HG03097 (cell line): ENCODE data around the gene NCKAP1.
"Not testable (repeated sequence)": the region's sequence is repeated elsewhere in the genome, so short reads cannot be mapped to it uniquely, and the experiment has no call there.

Experiments
- ATAC-seq: cut with Tn5 transposase; IDR thresholded peaks from one replicate; pipeline ENCODE4 v1.9.1; 2021; ENCODE audit not compliant: unreplicated experiment, low FRiP score

The NCKAP1 gene

GRCh38 chr2:182915369-182916326 lies 122.6 kb downstream of the NCKAP1 start:
- ATAC-seq = no peak

DNA sequence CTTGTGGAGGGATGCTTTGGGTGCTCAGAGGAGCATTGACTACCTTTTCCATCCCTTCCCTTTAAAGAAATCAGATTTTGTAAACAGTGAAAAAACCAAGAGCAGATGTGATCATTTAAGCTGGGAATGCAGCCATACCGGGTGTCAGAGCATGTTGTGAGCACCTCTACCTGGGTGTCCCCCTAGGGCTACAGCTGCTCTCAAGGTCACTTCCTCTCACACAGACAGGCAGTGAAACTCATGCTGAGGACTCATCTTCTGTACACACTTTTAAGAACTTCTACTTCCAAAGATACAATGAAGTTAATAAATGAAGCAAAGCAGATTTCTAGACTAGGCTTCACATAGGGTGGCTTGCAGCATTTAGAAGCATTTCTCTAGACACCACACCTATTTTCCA lies 123.4 kb downstream of the NCKAP1 start:
- ATAC-seq = no peak

- no peak for ATAC-seq
Observed at GRCh38 chr2:182913064-182913463, 125.2 kb downstream of the NCKAP1 start.

GRCh38 chr2:182912518-182912915 lies 125.7 kb downstream of the NCKAP1 start:
- ATAC-seq = no peak

DNA sequence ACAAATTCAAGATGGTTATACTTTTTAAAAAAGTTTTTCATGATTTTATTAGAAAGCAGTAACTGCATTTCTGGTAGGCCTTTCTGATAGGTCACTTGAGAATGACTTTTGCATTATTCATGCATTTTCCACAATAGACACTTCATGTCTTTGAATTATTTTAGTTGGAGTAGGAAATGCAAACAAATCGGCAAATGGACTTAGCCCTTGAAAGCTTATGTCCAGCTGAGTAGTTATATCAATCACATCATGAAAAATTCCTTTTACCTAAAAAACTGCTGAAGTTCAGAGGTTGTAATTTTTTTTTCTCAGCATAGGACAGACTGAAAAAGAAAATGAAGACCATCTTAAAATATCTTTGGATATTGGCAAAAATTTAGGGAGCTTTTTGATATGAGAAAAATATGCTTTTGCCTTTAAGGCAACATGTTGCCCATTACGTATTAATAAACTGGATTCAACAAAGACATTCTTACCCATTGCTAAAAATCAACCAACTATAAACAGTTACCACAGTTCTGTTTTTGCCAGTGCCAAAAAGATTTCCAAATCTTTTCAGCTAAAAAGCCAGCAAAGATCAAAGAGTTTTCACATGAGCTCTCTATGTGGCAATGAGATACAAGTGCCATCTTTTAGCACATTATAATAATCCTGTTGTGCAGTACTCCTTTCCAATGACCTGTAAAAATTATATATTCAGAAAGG lies 126.3 kb downstream of the NCKAP1 start:
- ATAC-seq = no peak

- ATAC-seq = no peak
Observed at GRCh38 chr2:182910965-182911364, 127.3 kb downstream of the NCKAP1 start.

DNA sequence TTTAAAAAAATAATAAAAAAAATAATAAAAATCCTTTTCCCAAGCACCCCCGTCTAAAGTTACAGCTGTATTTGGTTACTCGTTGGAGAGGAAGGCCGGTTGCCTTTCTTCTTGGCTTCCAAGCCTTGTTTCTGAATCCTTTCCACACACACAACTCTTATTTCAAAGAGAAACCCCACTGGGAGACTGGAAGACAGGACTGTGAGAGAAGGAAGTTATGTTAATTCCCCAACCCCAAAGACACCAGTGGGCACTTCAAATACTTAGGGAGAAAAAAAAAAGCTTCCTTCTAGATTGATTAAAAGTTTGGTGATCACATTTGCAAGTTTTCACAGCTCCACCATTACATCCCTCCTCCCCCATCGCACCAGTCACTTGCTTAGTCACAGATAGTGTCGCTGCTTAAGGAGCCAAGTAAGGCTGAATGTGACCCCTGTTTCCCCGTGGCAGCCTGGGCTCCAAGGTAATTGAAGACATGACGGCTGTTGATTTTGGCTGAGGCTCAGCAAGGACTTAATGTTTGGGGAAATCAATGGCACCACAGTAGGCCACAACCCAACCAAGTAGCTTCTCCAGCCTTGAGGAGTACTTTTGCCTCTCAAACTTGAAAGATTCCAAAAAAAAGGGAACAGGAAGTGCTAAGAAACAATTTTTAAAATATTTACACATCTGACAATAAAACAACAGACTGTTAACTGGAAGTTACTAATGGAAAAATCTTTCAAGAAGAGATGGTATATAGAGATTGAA lies 131.0 kb downstream of the NCKAP1 start:
- no peak for ATAC-seq

GRCh38 chr2:182906454-182906853 lies 131.8 kb downstream of the NCKAP1 start:
- ATAC-seq = no peak

DNA sequence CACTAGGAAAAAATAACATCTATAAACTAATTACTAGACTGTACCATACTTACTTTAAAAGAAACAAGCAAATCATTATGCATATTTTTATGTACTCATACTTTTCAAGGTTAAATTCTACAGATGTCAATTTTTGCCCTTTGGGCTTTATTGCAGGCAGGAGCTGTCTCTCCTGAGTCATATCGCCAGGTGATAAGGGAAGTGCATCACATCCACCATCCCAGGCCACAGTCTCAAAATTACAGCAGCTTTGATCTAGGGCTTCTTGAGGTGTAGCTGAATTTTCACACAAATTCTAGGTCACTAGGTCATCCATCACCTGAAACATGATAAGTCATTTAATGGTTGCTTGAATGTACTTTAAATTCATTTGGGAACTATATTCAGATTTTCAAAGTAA lies 133.4 kb downstream of the NCKAP1 start:
- no peak for ATAC-seq

- no peak for ATAC-seq
Observed at GRCh38 chr2:182903566-182903965, 134.7 kb downstream of the NCKAP1 start.

DNA sequence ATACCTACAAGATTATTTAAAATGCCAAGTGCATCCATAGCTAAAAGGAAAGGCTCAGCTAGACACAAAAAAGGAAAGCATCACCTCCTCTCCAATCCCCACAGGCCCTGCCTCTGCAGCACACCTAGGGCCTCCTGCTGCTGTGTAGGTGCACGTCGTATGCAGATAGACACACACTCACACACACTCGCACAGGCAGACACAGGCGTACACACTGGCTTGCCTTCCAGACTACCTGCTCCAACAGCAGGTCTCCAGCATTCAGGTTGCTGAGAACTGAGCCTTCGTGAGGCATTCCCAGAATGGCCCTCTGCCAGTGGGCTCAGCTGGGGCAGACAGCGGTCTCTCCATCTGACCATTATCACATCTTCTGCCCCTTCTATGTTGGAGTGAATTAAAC lies 136.5 kb downstream of the NCKAP1 start:
- ATAC-seq = no peak

DNA sequence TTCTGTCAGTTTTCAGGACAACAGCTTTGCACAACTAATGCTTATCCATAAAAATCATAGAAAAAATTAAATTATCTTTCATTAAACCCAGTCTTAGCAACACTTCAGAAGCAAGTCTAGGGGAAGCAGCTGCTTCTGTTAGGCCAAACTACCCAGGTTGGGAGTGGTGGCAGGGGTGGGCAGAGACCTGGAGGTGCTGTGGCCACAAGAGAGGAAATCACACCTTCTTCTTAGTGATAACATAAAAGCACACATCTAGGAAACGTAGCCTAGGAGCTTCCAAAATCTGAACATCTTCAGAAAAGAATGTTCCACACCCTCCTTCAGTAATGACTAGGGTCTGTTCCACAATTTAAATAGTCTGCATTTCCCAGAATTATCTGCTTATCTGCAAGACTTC lies 139.5 kb downstream of the NCKAP1 start:
- no peak for ATAC-seq

GRCh38 chr2:182897137-182897536 lies 141.1 kb downstream of the NCKAP1 start:
- ATAC-seq = no peak

DNA sequence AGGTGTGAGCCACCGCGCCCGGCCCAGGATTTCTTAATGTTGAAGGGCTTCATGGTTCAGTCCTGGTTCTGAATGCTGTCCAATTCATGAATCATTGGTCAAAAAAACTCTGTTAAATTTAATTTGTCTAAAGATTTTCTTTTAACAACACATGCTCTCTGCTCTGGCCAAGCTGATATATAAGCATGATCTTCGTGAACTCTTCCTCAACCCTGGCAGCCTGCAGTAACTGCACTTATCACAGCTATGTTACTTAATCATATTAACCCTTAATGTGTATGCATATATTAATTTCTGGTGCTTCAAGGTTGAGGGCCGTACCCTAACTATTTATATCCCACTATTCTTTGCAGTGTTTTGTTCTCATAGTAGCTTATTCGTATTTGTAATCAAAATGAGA lies 142.5 kb downstream of the NCKAP1 start:
- ATAC-seq = no peak

DNA sequence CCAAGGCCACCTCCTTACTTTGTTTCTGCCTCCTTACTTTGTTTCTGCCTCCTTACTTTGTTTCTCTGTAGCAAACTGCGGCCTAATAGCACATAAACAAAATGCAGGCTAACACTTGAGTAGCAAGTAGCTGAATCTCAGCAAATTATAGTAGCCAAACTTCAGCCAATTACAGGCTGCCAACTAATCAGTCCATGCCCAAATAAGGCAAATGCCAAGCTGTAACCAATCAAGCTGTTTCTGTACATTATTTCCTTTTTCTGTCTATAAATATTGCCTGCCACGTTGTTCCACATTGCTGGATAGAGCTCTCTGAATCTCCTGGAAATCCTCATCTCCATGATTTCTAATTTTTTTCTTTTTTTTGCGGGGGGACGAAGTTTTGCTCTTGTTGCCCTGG lies 143.1 kb downstream of the NCKAP1 start:
- ATAC-seq = no peak

GRCh38 chr2:182894174-182894573 lies 144.1 kb downstream of the NCKAP1 start:
- no peak for ATAC-seq

DNA sequence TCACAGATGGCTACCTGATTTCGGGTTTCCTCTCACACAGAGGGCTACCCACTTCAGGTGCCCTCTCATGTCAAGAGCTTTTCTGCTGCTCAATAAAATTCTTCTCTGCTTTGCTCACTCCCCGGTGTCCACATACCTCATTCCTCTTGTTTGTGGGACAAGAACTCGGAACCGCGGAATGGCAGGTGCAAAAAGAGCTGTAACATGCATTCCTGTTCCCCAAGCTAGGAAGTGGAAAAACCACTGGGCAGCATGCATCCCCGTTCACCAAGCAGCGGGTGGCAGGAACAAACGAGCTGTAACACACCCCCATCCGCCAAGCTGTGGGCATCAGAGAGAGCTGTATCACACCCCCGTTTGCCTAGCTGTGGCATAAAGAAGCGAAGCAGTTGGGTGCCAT lies 144.6 kb downstream of the NCKAP1 start:
- no peak for ATAC-seq

DNA sequence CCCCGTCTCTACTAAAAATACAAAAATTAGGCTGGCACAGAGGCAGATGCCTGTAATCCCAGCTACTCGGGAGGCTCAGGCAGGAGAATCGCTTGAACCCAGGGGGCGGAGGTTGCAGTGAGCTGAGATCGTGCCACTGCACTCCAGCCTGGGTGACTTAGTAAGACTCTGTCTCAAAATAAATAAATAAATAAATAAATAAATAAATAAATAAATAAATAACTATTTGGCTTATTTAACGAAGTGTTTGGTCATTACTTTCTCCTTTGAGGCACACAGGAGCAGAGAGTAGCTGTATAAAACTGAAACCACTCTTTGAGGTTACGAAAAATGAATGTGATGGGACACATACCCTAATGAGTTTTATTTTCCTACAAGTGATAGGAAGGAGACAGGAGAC lies 145.2 kb downstream of the NCKAP1 start:
- ATAC-seq = not testable (repeated sequence)

- ATAC-seq = no peak
Observed at GRCh38 chr2:182891611-182892010, 146.6 kb downstream of the NCKAP1 start.

DNA sequence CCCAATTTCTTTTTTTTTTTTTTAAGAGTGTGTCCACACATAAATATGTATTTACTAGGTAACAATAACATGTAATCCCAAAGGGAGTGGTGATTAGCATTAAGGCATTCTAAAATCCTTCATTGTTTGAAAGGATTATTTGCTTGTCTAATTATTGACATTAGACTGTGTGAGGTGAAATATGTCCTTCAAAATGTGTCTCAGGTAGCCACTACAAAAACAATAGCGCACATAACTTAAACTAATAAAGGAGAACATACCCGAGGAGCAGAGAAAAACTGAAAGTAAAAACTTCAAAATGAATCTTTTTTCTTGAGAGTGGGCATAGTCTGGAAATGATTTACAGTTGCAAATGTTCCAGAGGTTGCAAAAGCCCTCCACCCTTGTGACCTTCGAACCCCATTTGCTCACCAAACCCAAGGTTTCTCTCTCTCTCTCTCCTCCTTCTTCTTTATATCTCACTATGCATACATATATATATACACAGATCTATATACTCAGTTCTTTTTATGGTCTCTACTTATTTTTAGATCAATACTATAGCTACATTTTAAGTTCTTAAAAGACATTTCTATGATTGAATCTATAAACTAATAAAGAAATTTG lies 147.4 kb downstream of the NCKAP1 start:
- ATAC-seq = no peak

- no peak for ATAC-seq
Observed at GRCh38 chr2:182890305-182890704, 148.0 kb downstream of the NCKAP1 start.
